Lower lobe of right lung (tissue), 2 donors: ENCODE data around the gene SERPINB2. TPM values are rescaled to one million over a fixed set of nuclear protein-coding genes. Genes with fewer than 3 reads are reported as not detected.

Experiments used
- ATAC-seq, 2 donors: fragments of 200-7000 bp; cut with Tn5 transposase; one replicate each; pipeline ENCODE4 v1.9.1; 2020 to 2022; ENCODE audit warnings: mild to moderate bottlenecking in 2 of 2, moderate library complexity in 2 of 2
- DNase-seq: peaks from one replicate; pipeline ENCODE4 v3.0.0-alpha.2; 2020
- H3K27ac ChIP-seq: fragments of 200-600 bp; one replicate; pipeline ENCODE4 v1.8.0; 2022
- H3K27me3 ChIP-seq: fragments of 200-600 bp; one replicate; pipeline ENCODE4 v1.8.0; 2022; ENCODE audit warnings: low read depth
- H3K36me3 ChIP-seq: fragments of 200-600 bp; one replicate; pipeline ENCODE4 v1.8.0; 2022; ENCODE audit warnings: mild to moderate bottlenecking
- H3K4me1 ChIP-seq: fragments of 200-600 bp; one replicate; pipeline ENCODE4 v1.8.0; 2022
- H3K4me3 ChIP-seq: fragments of 200-600 bp; one replicate; pipeline ENCODE4 v1.8.0; 2022; ENCODE audit warnings: mild to moderate bottlenecking
- H3K9me3 ChIP-seq: fragments of 200-600 bp; one replicate; pipeline ENCODE4 v1.8.0; 2022
- intact Hi-C: fragments of 100-400 bp; cut with DNase I; formaldehyde crosslinking; loops from one replicate; pipeline ENCODE4 v1.11.0; 2022
- total RNA-seq: library from RNA; stranded (reverse); fragmentation: NEBNext Ultra II Directional; extraction: Animal tissue kit (Norgen Biotek cat#: 25700); gene quantifications from one replicate; pipeline ENCODE4 v1.2.1, GENCODE V29; 2021
- TF ChIP-seq, protein P1 (sequence below): fragments of 200-600 bp; IDR thresholded peaks from one replicate; pipeline ENCODE4 v1.8.0; 2022; ENCODE audit warnings: antibody characterized with exemption, mild to moderate bottlenecking
- donor health status: DM: no; HTN: yes; CAD: no; lungs with severe emphysema.

The SERPINB2 gene
- total RNA-seq, 1 donor from 2014 or later = not detected

- no peaks in the 10 kb centered on the region for H3K36me3 ChIP-seq
- intact Hi-C loops = no loop called here
Measured at GRCh38 chr18:63903851-63904570, 16.5 kb downstream of the SERPINB2 start.

DNA sequence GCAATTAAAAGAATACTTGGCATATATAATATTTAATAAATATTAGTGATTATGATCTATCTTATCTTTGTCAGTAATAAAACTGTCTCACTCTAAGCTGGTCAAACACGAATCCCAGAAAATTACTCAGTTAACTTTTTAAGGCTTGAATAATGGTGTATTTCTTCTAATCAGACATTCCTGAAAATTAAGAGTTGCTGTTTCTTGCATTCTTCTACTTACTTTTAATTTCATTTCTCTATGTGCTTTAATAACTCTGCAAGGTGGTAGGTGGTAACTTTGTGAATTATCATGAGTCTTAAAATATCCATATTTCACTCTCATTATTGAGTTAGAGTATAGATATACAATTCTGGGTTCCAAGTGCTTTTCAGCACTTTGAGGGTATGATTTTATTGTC is 17.2 kb downstream of the SERPINB2 start:
- Histone ChIP-seq H3K4me3 (no peak overlapping the region), H3K27ac (no peak overlapping the region), H3K4me1 (no peaks in the 10 kb centered on the region), H3K27me3 (no peaks in the 10 kb centered on the region), H3K36me3 (no peaks in the 10 kb centered on the region), H3K9me3 (no peaks in the 10 kb centered on the region)
- TF ChIP-seq, protein P1, sequence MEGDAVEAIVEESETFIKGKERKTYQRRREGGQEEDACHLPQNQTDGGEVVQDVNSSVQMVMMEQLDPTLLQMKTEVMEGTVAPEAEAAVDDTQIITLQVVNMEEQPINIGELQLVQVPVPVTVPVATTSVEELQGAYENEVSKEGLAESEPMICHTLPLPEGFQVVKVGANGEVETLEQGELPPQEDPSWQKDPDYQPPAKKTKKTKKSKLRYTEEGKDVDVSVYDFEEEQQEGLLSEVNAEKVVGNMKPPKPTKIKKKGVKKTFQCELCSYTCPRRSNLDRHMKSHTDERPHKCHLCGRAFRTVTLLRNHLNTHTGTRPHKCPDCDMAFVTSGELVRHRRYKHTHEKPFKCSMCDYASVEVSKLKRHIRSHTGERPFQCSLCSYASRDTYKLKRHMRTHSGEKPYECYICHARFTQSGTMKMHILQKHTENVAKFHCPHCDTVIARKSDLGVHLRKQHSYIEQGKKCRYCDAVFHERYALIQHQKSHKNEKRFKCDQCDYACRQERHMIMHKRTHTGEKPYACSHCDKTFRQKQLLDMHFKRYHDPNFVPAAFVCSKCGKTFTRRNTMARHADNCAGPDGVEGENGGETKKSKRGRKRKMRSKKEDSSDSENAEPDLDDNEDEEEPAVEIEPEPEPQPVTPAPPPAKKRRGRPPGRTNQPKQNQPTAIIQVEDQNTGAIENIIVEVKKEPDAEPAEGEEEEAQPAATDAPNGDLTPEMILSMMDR = no peak
- intact Hi-C loops = no loop called here
- no peak for DNase-seq
- no peak for ATAC-seq

More at GRCh38 chr18:63903851-63904570, 16.5 kb downstream of the SERPINB2 start:
- Histone ChIP-seq H3K9me3 (no peaks in the 10 kb centered on the region), H3K27ac (no peak overlapping the region), H3K4me1 (no peaks in the 10 kb centered on the region), H3K4me3 (no peak overlapping the region), H3K27me3 (no peaks in the 10 kb centered on the region)
- no peak for ATAC-seq
- TF ChIP-seq, protein P1 = no peak
- DNase-seq = no peak

DNA sequence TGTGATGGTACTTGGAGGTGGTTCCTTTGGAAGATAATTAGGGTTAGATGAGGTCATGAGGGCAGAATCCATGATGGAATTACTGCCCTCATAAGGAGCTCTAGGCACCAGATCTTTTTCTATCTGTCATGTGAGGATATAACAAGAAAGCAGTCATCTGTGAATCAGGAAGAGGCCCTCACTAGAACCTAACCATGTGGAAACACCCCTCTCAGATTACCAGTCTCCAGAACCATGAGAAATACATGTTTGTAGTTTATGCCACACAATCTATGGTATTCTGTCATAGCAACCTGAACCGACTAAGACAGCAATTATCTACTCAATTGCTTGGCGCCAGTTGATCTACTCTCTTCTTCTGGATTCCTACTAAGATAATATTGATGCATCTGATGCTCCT is 17.9 kb downstream of the SERPINB2 start:
- intact Hi-C loops = no loop called here
- Histone ChIP-seq H3K9me3 (no peaks in the 10 kb centered on the region), H3K27ac (no peak overlapping the region), H3K27me3 (no peaks in the 10 kb centered on the region), H3K4me3 (no peak overlapping the region), H3K36me3 (no peaks in the 10 kb centered on the region), H3K4me1 (no peaks in the 10 kb centered on the region)
- DNase-seq (no peak), ATAC-seq (no peak)
- TF ChIP-seq, protein P1 = no peak

DNA sequence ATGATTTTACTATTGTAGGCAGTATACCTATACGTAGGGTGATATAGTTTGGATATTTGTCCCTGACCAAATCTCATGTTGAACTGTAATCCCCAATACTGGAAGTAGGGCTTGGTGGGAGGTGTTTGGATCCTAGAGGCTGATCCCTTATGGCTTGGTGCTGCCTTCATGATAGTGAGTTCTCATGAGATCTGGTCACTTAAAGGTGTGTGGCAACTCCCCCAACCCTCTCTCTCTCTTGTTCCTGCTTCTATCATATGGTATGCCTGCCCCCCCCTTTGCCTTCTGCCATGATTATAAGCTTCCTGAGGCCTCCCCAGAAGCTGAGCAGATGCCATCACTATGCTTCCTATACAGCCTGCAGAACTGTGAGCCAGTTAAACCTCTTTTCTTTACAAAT is 18.6 kb downstream of the SERPINB2 start:
- TF ChIP-seq, protein P1 = no peak
- Histone ChIP-seq H3K36me3 (no peaks in the 10 kb centered on the region), H3K27ac (no peak overlapping the region), H3K9me3 (no peaks in the 10 kb centered on the region), H3K4me3 (no peak overlapping the region), H3K4me1 (no peaks in the 10 kb centered on the region), H3K27me3 (no peaks in the 10 kb centered on the region)
- DNase-seq (no peak), ATAC-seq (no peak)
- intact Hi-C loops = no loop called here

GRCh38 chr18:63907664-63908063 is 20.2 kb downstream of the SERPINB2 start, which contains the start of gene SERPINB10:
SERPINB10 (plus strand) TSS chr18:63907958; CDS start chr18:63915511, 7,553 bp downstream.
- Histone ChIP-seq H3K4me1 (no peaks in the 10 kb centered on the region), H3K9me3 (no peaks in the 10 kb centered on the region), H3K4me3 (no peak within 1 kb of the TSS), H3K36me3 (no peaks in the 10 kb centered on the region), H3K27me3 (no peaks in the 10 kb centered on the region), H3K27ac (no peak within 1 kb of the TSS)
- no peak for ATAC-seq
- no peak for DNase-seq
- TF ChIP-seq, protein P1 = no peak
- intact Hi-C loops = no loop called here
